SK-N-SH treated with all-trans-retinoic acid at 6 μM for 48 hours (cell line): ENCODE data around the gene NFASC.

Experiments
- ARNTL ChIP-seq: fragments of 450-650 bp; formaldehyde crosslinking; IDR thresholded peaks from 2 replicates; pipeline ENCODE4 v1.5.0; 2020; ENCODE audit warnings: low read depth, mild to moderate bottlenecking, moderate library complexity, borderline replicate concordance
- OSR1 ChIP-seq: fragments of 250-450 bp; sonication (Bioruptor Pico); IDR thresholded peaks from 2 replicates; pipeline ENCODE4 v1.8.0; 2022; ENCODE audit warnings: moderate library complexity, mild to moderate bottlenecking, inconsistent platforms
- ZFP3 ChIP-seq: fragments of 250-450 bp; sonication (Bioruptor Pico); IDR thresholded peaks from 2 replicates; pipeline ENCODE4 v1.5.0; 2020; ENCODE audit warnings: mild to moderate bottlenecking, moderate library complexity
- ZNF70 ChIP-seq: fragments of 450-650 bp; formaldehyde crosslinking; IDR thresholded peaks from 2 replicates; pipeline ENCODE4 v1.5.0; 2020; ENCODE audit warnings: mild to moderate bottlenecking, moderate library complexity
- ZNF8 ChIP-seq: fragments of 450-650 bp; formaldehyde crosslinking; IDR thresholded peaks from 2 replicates; pipeline ENCODE4 v1.5.0; 2020; ENCODE audit warnings: mild to moderate bottlenecking, moderate library complexity
- TF ChIP-seq, protein P1 (sequence below): fragments of 250-450 bp; sonication (Bioruptor Pico); IDR thresholded peaks from 2 replicates; pipeline ENCODE4 v1.8.0; 2020; ENCODE audit warnings: mild to moderate bottlenecking, moderate library complexity, borderline replicate concordance

DNA sequence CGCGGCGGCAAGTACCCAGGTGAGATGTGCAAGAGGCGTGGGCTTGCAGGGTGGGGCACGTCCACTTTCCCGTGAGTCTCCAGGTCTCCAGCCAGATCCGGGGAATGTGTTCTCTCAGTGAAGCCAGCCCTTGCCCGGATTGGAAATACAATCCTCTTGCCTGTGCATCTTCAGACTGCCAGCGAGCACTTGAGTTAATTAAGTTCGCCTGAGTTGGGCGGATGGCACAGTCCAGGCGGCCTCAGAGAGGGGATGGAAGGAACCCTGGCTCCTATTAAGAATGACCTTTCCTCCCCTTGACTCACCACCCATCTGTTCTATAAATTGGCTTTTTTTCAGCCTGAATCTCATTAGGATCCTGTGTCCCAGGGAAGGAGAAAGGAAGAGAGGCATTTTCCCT, 139.0 kb downstream of the NFASC start:
- TF ChIP-seq ZNF70 (CRISPR knock-in tag): no peak
- TF ChIP-seq ARNTL (CRISPR knock-in tag): no peak
- TF ChIP-seq, protein P1, sequence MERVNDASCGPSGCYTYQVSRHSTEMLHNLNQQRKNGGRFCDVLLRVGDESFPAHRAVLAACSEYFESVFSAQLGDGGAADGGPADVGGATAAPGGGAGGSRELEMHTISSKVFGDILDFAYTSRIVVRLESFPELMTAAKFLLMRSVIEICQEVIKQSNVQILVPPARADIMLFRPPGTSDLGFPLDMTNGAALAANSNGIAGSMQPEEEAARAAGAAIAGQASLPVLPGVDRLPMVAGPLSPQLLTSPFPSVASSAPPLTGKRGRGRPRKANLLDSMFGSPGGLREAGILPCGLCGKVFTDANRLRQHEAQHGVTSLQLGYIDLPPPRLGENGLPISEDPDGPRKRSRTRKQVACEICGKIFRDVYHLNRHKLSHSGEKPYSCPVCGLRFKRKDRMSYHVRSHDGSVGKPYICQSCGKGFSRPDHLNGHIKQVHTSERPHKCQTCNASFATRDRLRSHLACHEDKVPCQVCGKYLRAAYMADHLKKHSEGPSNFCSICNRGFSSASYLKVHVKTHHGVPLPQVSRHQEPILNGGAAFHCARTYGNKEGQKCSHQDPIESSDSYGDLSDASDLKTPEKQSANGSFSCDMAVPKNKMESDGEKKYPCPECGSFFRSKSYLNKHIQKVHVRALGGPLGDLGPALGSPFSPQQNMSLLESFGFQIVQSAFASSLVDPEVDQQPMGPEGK (CRISPR knock-in tag): no peak
- TF ChIP-seq OSR1 (CRISPR knock-in tag): no peak
- TF ChIP-seq ZFP3 (CRISPR knock-in tag): no peak
- no peak for TF ChIP-seq ZNF8 (CRISPR knock-in tag)
